ENCODE data around the gene SF3B5.
"Not testable (repeated sequence)": the region's sequence is repeated elsewhere in the genome, so short reads cannot be mapped to it uniquely, and the experiment has no call there.

Gene SF3B5

GRCh38 chr6:144093236-144093635, 2.1 kb downstream of the SF3B5 start:
- TF ChIP-seq CTCF (IDR thresholded peaks at IDR 0.05; ENCODE audit: extremely low read depth, missing control alignments): no peak
- no peak for DNase-seq (ENCODE audit: low spot score)

GRCh38 chr6:144090384-144090783, 5.0 kb downstream of the SF3B5 start:
- peak; percentile 5 for TF ChIP-seq CTCF (IDR thresholded peaks at IDR 0.05; ENCODE audit: extremely low read depth, missing control alignments)
- DNase-seq (ENCODE audit: low spot score): no peak

GRCh38 chr6:144087789-144088426, 7.5 kb downstream of the SF3B5 start:
- TF ChIP-seq CTCF (IDR thresholded peaks at IDR 0.05; ENCODE audit: extremely low read depth, missing control alignments): no peak
- peak; percentile 25 for DNase-seq (ENCODE audit: low spot score)

- DNase-seq (ENCODE audit: low spot score): no peak
- TF ChIP-seq CTCF (IDR thresholded peaks at IDR 0.05; ENCODE audit: extremely low read depth, missing control alignments): no peak
These were observed 8.4 kb downstream of the SF3B5 start for GRCh38 chr6:144086959-144087358.

GRCh38 chr6:144083172-144083571, 12.2 kb downstream of the SF3B5 start:
- DNase-seq (ENCODE audit: low spot score): no peak
- TF ChIP-seq CTCF (IDR thresholded peaks at IDR 0.05; ENCODE audit: extremely low read depth, missing control alignments): no peak

GRCh38 chr6:144082412-144082811, 13.0 kb downstream of the SF3B5 start:
- not testable (repeated sequence) for DNase-seq (ENCODE audit: low spot score)

GRCh38 chr6:144077871-144078270, 17.5 kb downstream of the SF3B5 start:
- no peak for DNase-seq (ENCODE audit: low spot score)
- no peak for TF ChIP-seq CTCF (IDR thresholded peaks at IDR 0.05; ENCODE audit: extremely low read depth, missing control alignments)

GRCh38 chr6:144075875-144076274, 19.5 kb downstream of the SF3B5 start:
- TF ChIP-seq CTCF (IDR thresholded peaks at IDR 0.05; ENCODE audit: extremely low read depth, missing control alignments): no peak
- DNase-seq (ENCODE audit: low spot score): no peak
